Chondrocyte (in vitro differentiated cells): ENCODE results near the gene NDUFAF5. TPM values are rescaled to one million over a fixed set of nuclear protein-coding genes. Genes with fewer than 3 reads are reported as not detected.

ENCODE experiments used
- DNase-seq: peaks from one replicate; pipeline ENCODE4 v3.0.0; 2021; ENCODE audit warnings: mixed read lengths, low spot score
- H3K27ac Mint-ChIP-seq: one replicate; pipeline ENCODE4 v1.8.0; 2021; ENCODE audit warnings: mild to moderate bottlenecking, moderate library complexity, mixed read lengths; ENCODE audit not compliant: unreplicated experiment
- H3K27me3 Mint-ChIP-seq: 2 replicates; pipeline ENCODE4 v1.8.0; 2021; ENCODE audit warnings: low read depth, mixed read lengths
- H3K36me3 Mint-ChIP-seq: 2 replicates; pipeline ENCODE4 v1.8.0; 2021; ENCODE audit warnings: low read depth, mixed read lengths
- H3K4me1 Mint-ChIP-seq: 2 replicates; pipeline ENCODE4 v1.8.0; 2021; ENCODE audit warnings: low read depth, mild to moderate bottlenecking, mixed read lengths
- H3K4me3 Mint-ChIP-seq: one replicate; pipeline ENCODE4 v1.8.0; 2021; ENCODE audit warnings: mild to moderate bottlenecking, moderate library complexity, mixed read lengths; ENCODE audit not compliant: unreplicated experiment
- H3K9me3 Mint-ChIP-seq: 2 replicates; pipeline ENCODE4 v1.8.0; 2021; ENCODE audit warnings: low read depth, mixed read lengths
- CTCF ChIP-seq: fragments of 200-600 bp; sonication (generic); IDR thresholded peaks from 2 replicates; pipeline ENCODE4 v1.5.0; 2021; ENCODE audit warnings: antibody characterized with exemption, mild to moderate bottlenecking, moderate library complexity
- total RNA-seq: library from RNA; stranded (reverse); gene quantifications from 3 replicates; pipeline ENCODE4 v1.2.1, GENCODE V29; 2021

The NDUFAF5 gene
- total RNA-seq, 1 donor from 2014 or later = 21.1 TPM

- Mint-ChIP-seq H3K27ac (no peak overlapping the region), H3K27me3 (peaks cover 4% of the 10 kb centered on the region), H3K4me1 (no peaks in the 10 kb centered on the region), H3K9me3 (no peaks in the 10 kb centered on the region), H3K4me3 (no peak overlapping the region), H3K36me3 (peaks cover 9% of the 10 kb centered on the region)
- TF ChIP-seq CTCF = no peak
- DNase-seq = no peak
These were observed 37.0 kb downstream of the NDUFAF5 start for GRCh38 chr20:13821876-13822275.

GRCh38 chr20:13822459-13822858, 37.6 kb downstream of the NDUFAF5 start:
- H3K27me3 Mint-ChIP-seq = peaks cover 6% of the 10 kb centered on the region
- peak; percentile 23 for TF ChIP-seq CTCF
- no peaks in the 10 kb centered on the region for H3K4me1 Mint-ChIP-seq
- no peak overlapping the region for H3K4me3 Mint-ChIP-seq
- no peak overlapping the region for H3K27ac Mint-ChIP-seq
- peaks cover 8% of the 10 kb centered on the region for H3K36me3 Mint-ChIP-seq
- no peak for DNase-seq
- H3K9me3 Mint-ChIP-seq = no peaks in the 10 kb centered on the region

- Mint-ChIP-seq H3K9me3 (no peaks in the 10 kb centered on the region), H3K27me3 (peaks cover 10% of the 10 kb centered on the region), H3K27ac (no peak overlapping the region), H3K4me1 (no peaks in the 10 kb centered on the region), H3K4me3 (no peak overlapping the region), H3K36me3 (no peaks in the 10 kb centered on the region)
- no peak for TF ChIP-seq CTCF
- no peak for DNase-seq
These were observed 39.6 kb downstream of the NDUFAF5 start for GRCh38 chr20:13824459-13824858.

GRCh38 chr20:13825465-13825864, 40.6 kb downstream of the NDUFAF5 start:
- Mint-ChIP-seq H3K27me3 (peaks cover 13% of the 10 kb centered on the region), H3K4me1 (no peaks in the 10 kb centered on the region), H3K36me3 (no peaks in the 10 kb centered on the region), H3K9me3 (no peaks in the 10 kb centered on the region), H3K27ac (no peak overlapping the region), H3K4me3 (no peak overlapping the region)
- no peak for TF ChIP-seq CTCF
- DNase-seq = no peak

GRCh38 chr20:13831476-13831875, 46.6 kb downstream of the NDUFAF5 start:
- peaks cover 7% of the 10 kb centered on the region for H3K9me3 Mint-ChIP-seq
- H3K4me1 Mint-ChIP-seq = no peaks in the 10 kb centered on the region
- no peaks in the 10 kb centered on the region for H3K36me3 Mint-ChIP-seq
- no peak for DNase-seq
- H3K27me3 Mint-ChIP-seq = peaks cover 28% of the 10 kb centered on the region
- H3K27ac Mint-ChIP-seq = no peak overlapping the region
- no peak for TF ChIP-seq CTCF
- H3K4me3 Mint-ChIP-seq = no peak overlapping the region
